ENCODE results near the gene IQGAP3.
A peak's percentile ranks its signal among the peaks of the same experiment; 100 is the strongest.

Gene IQGAP3

GRCh38 chr1:156596426-156596825 is 24.1 kb upstream of the IQGAP3 start:
- no peak for TF ChIP-seq CTCF (IDR thresholded peaks at IDR 0.05; ENCODE audit: unreplicated experiment in 3 of 3)
- Mint-ChIP-seq H3K4me1 (peaks cover 14% of the 10 kb centered on the region), H3K27ac (no peak overlapping the region), H3K36me3 (ENCODE audit: low read depth) (peaks cover 30% of the 10 kb centered on the region), H3K27me3 (ENCODE audit: low read depth) (no peaks in the 10 kb centered on the region), H3K9me3 (no peaks in the 10 kb centered on the region), H3K4me3 (peak overlapping the region in 2 of 3 experiments; percentile 13 to 49)

- Mint-ChIP-seq H3K9me3 (no peaks in the 10 kb centered on the region), H3K4me3 (peak overlapping the region; percentile 7 to 50 (median 16)), H3K27ac (peak overlapping the region in 2 of 3 experiments; percentile 3 to 30), H3K27me3 (ENCODE audit: low read depth) (no peaks in the 10 kb centered on the region), H3K36me3 (ENCODE audit: low read depth) (peaks cover 30% of the 10 kb centered on the region), H3K4me1 (peaks cover 12% of the 10 kb centered on the region)
- no peak for TF ChIP-seq CTCF (IDR thresholded peaks at IDR 0.05; ENCODE audit: unreplicated experiment in 3 of 3)
These were observed 22.7 kb upstream of the IQGAP3 start for GRCh38 chr1:156595016-156595415.

DNA sequence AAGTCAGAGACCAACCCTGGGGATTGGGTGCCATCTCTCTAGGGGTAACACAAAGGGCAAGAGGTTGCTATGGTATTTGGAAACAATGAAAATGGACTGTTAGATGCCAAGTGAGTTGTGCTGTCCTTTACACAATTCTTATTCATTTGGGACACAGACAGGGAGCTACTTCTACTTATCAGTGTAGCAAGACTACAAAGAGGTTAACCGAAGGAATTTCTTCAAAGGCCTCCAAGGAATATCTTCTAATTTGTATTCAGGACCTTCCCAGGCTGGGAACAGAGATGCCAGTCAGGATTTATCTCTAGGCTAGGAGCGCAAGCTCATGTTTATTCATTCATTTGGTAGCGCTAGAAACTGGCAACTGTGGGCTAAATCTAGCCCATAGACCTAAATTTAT is 21.8 kb upstream of the IQGAP3 start:
- H3K9me3 Mint-ChIP-seq = no peaks in the 10 kb centered on the region
- no peaks in the 10 kb centered on the region for H3K27me3 Mint-ChIP-seq (ENCODE audit: low read depth)
- H3K27ac Mint-ChIP-seq = peak overlapping the region in 1 of 3 experiments; percentile 48
- no peak for TF ChIP-seq CTCF (IDR thresholded peaks at IDR 0.05; ENCODE audit: unreplicated experiment in 3 of 3)
- H3K4me1 Mint-ChIP-seq = peaks cover 12% of the 10 kb centered on the region
- peaks cover 30% of the 10 kb centered on the region for H3K36me3 Mint-ChIP-seq (ENCODE audit: low read depth)
- H3K4me3 Mint-ChIP-seq = peak overlapping the region in 2 of 3 experiments; percentile 24 to 31

DNA sequence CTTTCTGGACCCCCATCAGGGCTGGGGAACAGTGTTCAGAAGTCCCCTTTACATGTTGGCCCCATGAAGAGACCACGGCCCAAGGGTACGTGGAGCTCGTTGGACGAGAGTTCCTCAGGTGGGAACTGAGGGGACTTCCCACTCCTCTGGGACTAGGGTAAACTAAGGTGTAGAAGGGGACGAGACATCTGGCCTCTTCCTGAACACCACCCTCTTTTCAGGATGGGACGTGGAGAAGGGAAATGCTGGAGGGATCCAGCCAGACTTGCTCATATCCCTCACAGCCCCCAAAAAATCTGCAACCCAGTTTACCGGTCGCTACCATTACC is 21.3 kb upstream of the IQGAP3 start:
- Mint-ChIP-seq H3K27ac (no peak overlapping the region), H3K9me3 (no peaks in the 10 kb centered on the region), H3K4me1 (peaks cover 12% of the 10 kb centered on the region), H3K27me3 (ENCODE audit: low read depth) (no peaks in the 10 kb centered on the region), H3K36me3 (ENCODE audit: low read depth) (peaks cover 27% of the 10 kb centered on the region), H3K4me3 (peak overlapping the region in 2 of 3 experiments; percentile 31 to 85)
- TF ChIP-seq CTCF (IDR thresholded peaks at IDR 0.05; ENCODE audit: unreplicated experiment in 3 of 3) = no peak

GRCh38 chr1:156592910-156593660 is 20.7 kb upstream of the IQGAP3 start:
- Mint-ChIP-seq H3K27ac (peak overlapping the region in 2 of 3 experiments; percentile 38 to 63), H3K27me3 (ENCODE audit: low read depth) (no peaks in the 10 kb centered on the region), H3K9me3 (no peaks in the 10 kb centered on the region), H3K36me3 (ENCODE audit: low read depth) (peaks cover 22% of the 10 kb centered on the region), H3K4me1 (peaks cover 12% of the 10 kb centered on the region), H3K4me3 (peak overlapping the region; percentile 84 to 85 (median 84))
- TF ChIP-seq CTCF (IDR thresholded peaks at IDR 0.05; ENCODE audit: unreplicated experiment in 3 of 3) = no peak

Measured in nephron (organoid).